Osteoblast (primary cell): ENCODE results near the gene REL. TPM values are rescaled to one million over a fixed set of nuclear protein-coding genes. Genes with fewer than 3 reads are reported as not detected.

Experiments used
- DNase-seq: peaks from one replicate; pipeline ENCODE4 v3.0.0; 2011; ENCODE audit warnings: low spot score, mixed read lengths; ENCODE audit not compliant: insufficient read length; ENCODE audit errors: missing footprints
- H2AFZ ChIP-seq: 2 replicates; pipeline ENCODE4 v1.6.0; 2011; ENCODE audit warnings: mild to moderate bottlenecking, low read length
- H3K27ac ChIP-seq: 2 replicates; pipeline ENCODE4 v1.5.1; 2011; ENCODE audit warnings: mild to moderate bottlenecking, low read depth, low read length, moderate library complexity
- H3K27me3 ChIP-seq: 2 replicates; pipeline ENCODE4 v1.6.0; 2012; ENCODE audit warnings: mild to moderate bottlenecking, control low read depth, inconsistent platforms, low read length, moderate library complexity; ENCODE audit not compliant: insufficient read depth
- H3K36me3 ChIP-seq: 2 replicates; pipeline ENCODE4 v1.5.1; 2011; ENCODE audit warnings: mild to moderate bottlenecking, low read length, control low read depth, moderate library complexity; ENCODE audit not compliant: insufficient read depth
- H3K4me1 ChIP-seq: 2 replicates; pipeline ENCODE4 v1.5.1; 2011; ENCODE audit warnings: mild to moderate bottlenecking, low read length, control low read depth, moderate library complexity; ENCODE audit not compliant: insufficient read depth
- H3K4me2 ChIP-seq: 2 replicates; pipeline ENCODE4 v1.6.0; 2011; ENCODE audit warnings: mild to moderate bottlenecking, low read length; ENCODE audit not compliant: insufficient read depth
- H3K4me3 ChIP-seq: fragments of 200-600 bp; sonication (generic); 3 replicates; pipeline ENCODE4 v1.5.1; 2012; ENCODE audit warnings: mild to moderate bottlenecking, low read length, inconsistent platforms; ENCODE audit not compliant: insufficient read depth
- H3K79me2 ChIP-seq: 2 replicates; pipeline ENCODE4 v1.6.0; 2012; ENCODE audit warnings: mild to moderate bottlenecking, low read length, control low read depth, inconsistent platforms; ENCODE audit not compliant: insufficient read depth
- H3K9me3 ChIP-seq: 2 replicates; pipeline ENCODE4 v1.5.1; 2011; ENCODE audit warnings: low read depth, low read length, control low read depth
- H4K20me1 ChIP-seq: 2 replicates; pipeline ENCODE4 v1.6.0; 2012; ENCODE audit warnings: mild to moderate bottlenecking, low read length, control low read depth; ENCODE audit not compliant: insufficient read depth
- total RNA-seq: library from RNA; depleted of rRNA; stranded (reverse); fragments of >200 nt; gene quantifications from 2 replicates; pipeline ENCODE4 v1.2.3, GENCODE V29; 2012
- TF ChIP-seq, protein P1 (sequence below): IDR thresholded peaks from 2 replicates; pipeline ENCODE4 v1.5.1; 2011; ENCODE audit warnings: mild to moderate bottlenecking, low read depth, low read length, moderate library complexity; ENCODE audit errors: extremely low read depth

REL gene
- total RNA-seq, 1 donor = 6.2 TPM

GRCh38 chr2:60836491-60836890, 44.9 kb upstream of the REL start:
- no peak overlapping the region for H3K27ac ChIP-seq

DNA sequence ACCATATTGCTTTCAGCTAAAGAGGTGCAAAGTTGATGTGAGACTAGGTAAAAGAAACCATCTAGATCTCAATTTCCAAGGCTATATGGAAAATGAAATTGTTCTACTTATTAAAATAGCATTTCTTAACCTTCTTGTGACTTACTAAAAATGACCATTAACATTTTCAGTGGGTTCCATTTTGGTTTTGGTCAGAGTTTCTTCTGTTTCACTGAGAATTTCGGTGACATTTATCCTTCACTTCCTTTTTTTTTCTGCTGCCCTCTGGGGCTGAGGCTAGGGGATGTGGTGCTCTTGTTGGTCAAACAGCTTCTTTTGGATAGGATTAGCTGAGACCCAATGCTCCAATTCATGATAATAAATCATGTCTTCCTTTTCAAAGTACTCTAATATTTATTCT, 44.3 kb upstream of the REL start:
- Histone ChIP-seq H2AFZ (no peak overlapping the region), H3K4me2 (no peak overlapping the region), H4K20me1 (no peaks in the 10 kb centered on the region), H3K27me3 (peaks cover 29% of the 10 kb centered on the region), H3K79me2 (no peaks in the 10 kb centered on the region), H3K9me3 (no peaks in the 10 kb centered on the region), H3K4me3 (no peak overlapping the region), H3K27ac (no peak overlapping the region), H3K36me3 (no peaks in the 10 kb centered on the region), H3K4me1 (no peaks in the 10 kb centered on the region)
- TF ChIP-seq, protein P1, sequence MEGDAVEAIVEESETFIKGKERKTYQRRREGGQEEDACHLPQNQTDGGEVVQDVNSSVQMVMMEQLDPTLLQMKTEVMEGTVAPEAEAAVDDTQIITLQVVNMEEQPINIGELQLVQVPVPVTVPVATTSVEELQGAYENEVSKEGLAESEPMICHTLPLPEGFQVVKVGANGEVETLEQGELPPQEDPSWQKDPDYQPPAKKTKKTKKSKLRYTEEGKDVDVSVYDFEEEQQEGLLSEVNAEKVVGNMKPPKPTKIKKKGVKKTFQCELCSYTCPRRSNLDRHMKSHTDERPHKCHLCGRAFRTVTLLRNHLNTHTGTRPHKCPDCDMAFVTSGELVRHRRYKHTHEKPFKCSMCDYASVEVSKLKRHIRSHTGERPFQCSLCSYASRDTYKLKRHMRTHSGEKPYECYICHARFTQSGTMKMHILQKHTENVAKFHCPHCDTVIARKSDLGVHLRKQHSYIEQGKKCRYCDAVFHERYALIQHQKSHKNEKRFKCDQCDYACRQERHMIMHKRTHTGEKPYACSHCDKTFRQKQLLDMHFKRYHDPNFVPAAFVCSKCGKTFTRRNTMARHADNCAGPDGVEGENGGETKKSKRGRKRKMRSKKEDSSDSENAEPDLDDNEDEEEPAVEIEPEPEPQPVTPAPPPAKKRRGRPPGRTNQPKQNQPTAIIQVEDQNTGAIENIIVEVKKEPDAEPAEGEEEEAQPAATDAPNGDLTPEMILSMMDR = no peak
- DNase-seq = no peak

More at GRCh38 chr2:60836491-60836890, 44.9 kb upstream of the REL start:
- Histone ChIP-seq H3K27me3 (peaks cover 29% of the 10 kb centered on the region), H3K4me3 (no peak overlapping the region), H4K20me1 (no peaks in the 10 kb centered on the region), H3K79me2 (no peaks in the 10 kb centered on the region), H3K9me3 (no peaks in the 10 kb centered on the region), H3K36me3 (no peaks in the 10 kb centered on the region), H2AFZ (no peak overlapping the region), H3K4me1 (no peaks in the 10 kb centered on the region), H3K4me2 (no peak overlapping the region)
- TF ChIP-seq, protein P1 = no peak
- peak; percentile 69 for DNase-seq

DNA sequence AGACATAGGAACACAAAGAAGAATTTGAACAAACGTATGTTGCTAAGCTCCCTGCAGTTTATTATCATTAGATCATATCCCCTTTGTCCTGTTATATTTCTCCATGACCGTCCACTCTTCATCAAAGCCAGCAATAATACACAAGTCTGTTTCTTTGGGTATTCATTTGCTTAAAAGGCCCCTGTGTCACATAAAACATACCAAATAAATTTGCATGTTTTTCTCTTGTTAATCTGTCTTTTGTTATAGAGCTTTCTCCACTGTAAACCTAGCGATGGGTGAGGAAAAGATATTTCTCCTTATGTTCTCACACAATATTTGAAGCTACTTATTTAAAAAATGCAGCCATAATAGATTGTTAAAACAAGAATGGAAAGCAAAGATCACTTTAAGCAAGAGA, 42.9 kb upstream of the REL start:
- no peaks in the 10 kb centered on the region for H3K79me2 ChIP-seq
- DNase-seq = no peak
- no peaks in the 10 kb centered on the region for H3K36me3 ChIP-seq
- H3K4me3 ChIP-seq = no peak overlapping the region
- no peaks in the 10 kb centered on the region for H4K20me1 ChIP-seq
- no peak overlapping the region for H3K27ac ChIP-seq
- TF ChIP-seq, protein P1 = no peak
- peaks cover 22% of the 10 kb centered on the region for H3K27me3 ChIP-seq
- H3K4me1 ChIP-seq = no peaks in the 10 kb centered on the region
- no peak overlapping the region for H2AFZ ChIP-seq
- H3K9me3 ChIP-seq = no peaks in the 10 kb centered on the region
- no peak overlapping the region for H3K4me2 ChIP-seq

DNA sequence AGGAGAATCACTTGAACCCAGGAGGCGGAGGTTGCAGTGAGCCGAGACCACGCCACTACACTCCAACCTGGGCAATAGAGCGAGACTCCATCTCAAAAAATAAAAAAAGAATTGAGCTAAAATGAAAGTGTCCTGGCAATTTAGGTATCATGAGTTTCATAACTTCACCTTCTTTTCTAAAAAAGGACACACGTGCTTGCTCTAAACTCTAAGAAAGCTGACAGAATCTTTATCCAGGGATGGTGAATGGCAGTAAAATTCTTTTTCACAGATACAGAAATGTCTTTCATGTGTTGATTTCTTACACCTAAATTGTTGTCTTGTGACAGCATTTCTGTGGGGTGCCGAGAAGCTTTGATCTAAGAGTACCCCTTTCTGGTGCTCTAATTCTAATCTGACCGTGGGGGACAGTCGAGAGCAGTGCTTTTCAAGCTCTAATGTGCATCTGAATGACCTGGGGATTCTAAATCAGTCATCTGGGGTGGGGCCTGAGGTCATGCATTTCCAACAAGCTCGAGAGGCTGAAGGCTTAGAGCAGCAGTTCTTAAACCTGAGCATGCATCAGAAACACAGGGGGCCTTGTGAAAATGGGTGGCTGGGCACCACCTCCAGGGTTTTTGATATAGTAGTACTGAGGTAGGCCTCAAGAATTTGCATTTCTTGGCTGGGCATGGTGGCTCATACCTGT, 42.1 kb upstream of the REL start:
- no peaks in the 10 kb centered on the region for H3K4me1 ChIP-seq
- H3K27ac ChIP-seq = no peak overlapping the region

More for the DNA sequence above, 42.1 kb upstream of the REL start:
- no peak overlapping the region for H2AFZ ChIP-seq
- TF ChIP-seq, protein P1 = no peak
- H3K36me3 ChIP-seq = no peaks in the 10 kb centered on the region
- DNase-seq = no peak
- no peaks in the 10 kb centered on the region for H3K79me2 ChIP-seq
- H3K4me2 ChIP-seq = no peak overlapping the region
- no peaks in the 10 kb centered on the region for H3K9me3 ChIP-seq
- H4K20me1 ChIP-seq = no peaks in the 10 kb centered on the region
- no peak overlapping the region for H3K4me3 ChIP-seq
- H3K27me3 ChIP-seq = peaks cover 16% of the 10 kb centered on the region
